ENCODE data around the gene ZNF524. TPM values are rescaled to one million over a fixed set of nuclear protein-coding genes. Genes with fewer than 3 reads are reported as not detected.

ZNF524 gene
- total RNA-seq, 2 donors from 2014 or later = 17.7 to 25.8 TPM

DNA sequence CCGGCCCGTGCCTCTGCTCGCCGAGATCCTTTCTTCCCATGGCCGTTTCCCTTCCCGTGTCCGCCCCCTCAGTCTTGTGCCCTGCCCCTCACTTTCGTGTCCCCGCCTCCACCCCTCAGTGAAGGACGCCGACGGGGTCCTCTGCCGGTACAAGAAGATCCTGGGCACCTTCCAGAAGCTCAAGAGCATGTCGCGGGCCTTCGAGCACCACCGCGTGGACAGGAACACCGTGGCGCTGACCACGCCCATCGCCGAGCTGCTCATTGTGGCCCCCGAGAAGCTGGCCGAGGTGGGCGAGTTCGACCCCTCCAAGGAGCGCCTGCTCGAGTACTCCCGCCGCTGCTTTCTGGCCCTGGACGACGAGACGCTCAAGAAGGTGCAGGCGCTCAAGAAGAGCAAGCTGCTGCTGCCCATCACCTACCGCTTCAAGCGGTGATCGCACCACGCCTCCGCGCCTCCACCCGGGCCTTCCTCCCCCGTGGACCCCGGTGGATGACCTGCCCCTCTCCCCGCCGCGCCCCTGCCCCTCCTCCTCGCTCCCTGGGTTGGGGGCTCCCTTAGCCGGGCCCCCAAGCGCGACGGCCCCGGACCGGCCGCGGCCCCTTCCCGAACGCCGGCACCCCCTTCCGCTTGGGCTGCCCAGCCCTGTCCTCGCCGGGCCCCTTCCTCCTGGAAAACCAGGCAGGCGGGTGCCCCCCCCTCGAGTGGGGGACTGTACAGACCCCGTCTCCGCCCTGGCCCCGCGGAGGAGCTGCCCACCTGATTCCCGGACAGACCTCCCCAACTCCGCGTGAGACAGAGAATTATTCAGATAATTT lies 52.4 kb downstream of the ZNF524 start:
- no peak for DNase-seq (ENCODE audit: low spot score)
- TF ChIP-seq, protein P1, sequence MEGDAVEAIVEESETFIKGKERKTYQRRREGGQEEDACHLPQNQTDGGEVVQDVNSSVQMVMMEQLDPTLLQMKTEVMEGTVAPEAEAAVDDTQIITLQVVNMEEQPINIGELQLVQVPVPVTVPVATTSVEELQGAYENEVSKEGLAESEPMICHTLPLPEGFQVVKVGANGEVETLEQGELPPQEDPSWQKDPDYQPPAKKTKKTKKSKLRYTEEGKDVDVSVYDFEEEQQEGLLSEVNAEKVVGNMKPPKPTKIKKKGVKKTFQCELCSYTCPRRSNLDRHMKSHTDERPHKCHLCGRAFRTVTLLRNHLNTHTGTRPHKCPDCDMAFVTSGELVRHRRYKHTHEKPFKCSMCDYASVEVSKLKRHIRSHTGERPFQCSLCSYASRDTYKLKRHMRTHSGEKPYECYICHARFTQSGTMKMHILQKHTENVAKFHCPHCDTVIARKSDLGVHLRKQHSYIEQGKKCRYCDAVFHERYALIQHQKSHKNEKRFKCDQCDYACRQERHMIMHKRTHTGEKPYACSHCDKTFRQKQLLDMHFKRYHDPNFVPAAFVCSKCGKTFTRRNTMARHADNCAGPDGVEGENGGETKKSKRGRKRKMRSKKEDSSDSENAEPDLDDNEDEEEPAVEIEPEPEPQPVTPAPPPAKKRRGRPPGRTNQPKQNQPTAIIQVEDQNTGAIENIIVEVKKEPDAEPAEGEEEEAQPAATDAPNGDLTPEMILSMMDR (IDR thresholded peaks at IDR 0.05) = no peak
- H3K9me3 ChIP-seq = no peaks in the 10 kb centered on the region
- no peak overlapping the region for H3K4me3 ChIP-seq
- no peaks in the 10 kb centered on the region for H3K36me3 ChIP-seq
- peaks cover 0 to 44% of the 10 kb centered on the region in 2 donors for H3K4me1 ChIP-seq
- H3K27ac ChIP-seq = peak overlapping the region; percentile 97 to 99
- H3K27me3 ChIP-seq = no peaks in the 10 kb centered on the region

Other genes with a start within 250 kb of the ZNF524 start
- gene COX6B2, start 245.6 kb upstream of the ZNF524 start, total RNA-seq = not detected
- not detected for gene GARIN5B, start 237.0 kb upstream of the ZNF524 start, total RNA-seq
- under 1 TPM in 1 of 2 donors, not detected in 1; 0.16 TPM for gene IL11, start 229.8 kb upstream of the ZNF524 start, total RNA-seq
- not detected for gene TMEM190, start 223.5 kb upstream of the ZNF524 start, total RNA-seq
- gene TMEM238, start 216.0 kb upstream of the ZNF524 start, total RNA-seq = 1 to 10 TPM in 1 of 2 donors, not detected in 1; 1.2 TPM
- 100 to 1,000 TPM; 175 to 319 TPM for gene RPL28, start 214.4 kb upstream of the ZNF524 start, total RNA-seq
- gene UBE2S, start 192.5 kb upstream of the ZNF524 start, total RNA-seq = 10 to 100 TPM; 19.1 to 22.0 TPM
- gene SHISA7, start 157.0 kb upstream of the ZNF524 start, total RNA-seq = not detected
- gene ISOC2, start 138.6 kb upstream of the ZNF524 start, total RNA-seq = 10 to 100 TPM; 87.0 to 92.2 TPM
- gene C19orf85, start 135.5 kb upstream of the ZNF524 start, total RNA-seq = not detected
- 10 to 100 TPM in 1 of 2 donors, 1 to 10 TPM in 1; 5.6 to 13.2 TPM for gene ZNF628, start 123.7 kb upstream of the ZNF524 start, total RNA-seq
- 1 to 10 TPM; 2.3 to 7.0 TPM for gene NAT14, start 115.1 kb upstream of the ZNF524 start, total RNA-seq
- 1 to 10 TPM; 3.3 to 6.7 TPM for gene SSC5D, start 111.9 kb upstream of the ZNF524 start, total RNA-seq
- 100 to 1,000 TPM; 111 to 172 TPM for gene SBK2, start 63.2 kb upstream of the ZNF524 start, total RNA-seq
- 100 to 1,000 TPM in 1 of 2 donors, 10 to 100 TPM in 1; 97.5 to 103 TPM for gene SBK3, start 54.7 kb upstream of the ZNF524 start, total RNA-seq
- gene ZNF579, start 19.4 kb upstream of the ZNF524 start, total RNA-seq = 1 to 10 TPM; 6.2 to 6.4 TPM
- 10 to 100 TPM in 1 of 2 donors, 1 to 10 TPM in 1; 9.2 to 12.2 TPM for gene FIZ1, start 771 bp upstream of the ZNF524 start, total RNA-seq
- 10 to 100 TPM; 11.2 to 11.4 TPM for gene ZNF865, start 5.4 kb downstream of the ZNF524 start, total RNA-seq
- gene ZNF784, start 24.3 kb downstream of the ZNF524 start, total RNA-seq = 10 to 100 TPM in 1 of 2 donors, 1 to 10 TPM in 1; 7.8 to 10.6 TPM
- gene ZNF580, start 40.7 kb downstream of the ZNF524 start, total RNA-seq = 10 to 100 TPM; 15.3 to 26.2 TPM
- 1 to 10 TPM; 7.5 to 8.6 TPM for gene ZNF581, start 43.4 kb downstream of the ZNF524 start, total RNA-seq
- gene CCDC106, start 47.9 kb downstream of the ZNF524 start, total RNA-seq = 10 to 100 TPM; 19.1 to 30.0 TPM
- 10 to 100 TPM; 39.0 to 61.0 TPM for gene U2AF2, start 54.7 kb downstream of the ZNF524 start, total RNA-seq
- 100 to 1,000 TPM; 179 to 187 TPM for gene EPN1, start 74.9 kb downstream of the ZNF524 start, total RNA-seq
- not detected for gene NLRP9, start 138.1 kb downstream of the ZNF524 start, total RNA-seq
- gene RFPL4A, start 158.8 kb downstream of the ZNF524 start, total RNA-seq = not detected
- not detected for gene RFPL4AL1, start 168.8 kb downstream of the ZNF524 start, total RNA-seq
- gene NLRP11, start 231.7 kb downstream of the ZNF524 start, total RNA-seq = not detected
- gene NLRP4, start 236.3 kb downstream of the ZNF524 start, total RNA-seq = not detected